CD4-positive, alpha-beta memory T cell (primary cell): ENCODE results near the gene RADIL. TPM values are rescaled to one million over a fixed set of nuclear protein-coding genes. Genes with fewer than 3 reads are reported as not detected.

Experiments
- CTCF ChIA-PET: fragments of 350-600 bp; sonication (Branson Sonifier 250); formaldehyde crosslinking; loops from one replicate; lab custom pipeline; 2021; ENCODE audit warnings: inconsistent platforms; ENCODE audit not compliant: partially characterized antibody; lab: Charles Lee
- POLR2A ChIA-PET: fragments of 350-600 bp; sonication (Branson Sonifier 250); formaldehyde crosslinking; loops from one replicate; lab custom pipeline; 2021; ENCODE audit not compliant: partially characterized antibody; lab: Charles Lee
- DNase-seq, 5 donors: peaks; one replicate each; pipeline versions ENCODE4 v3.0.0 to v3.0.0-alpha.2; 2020 to 2022; ENCODE audit warnings: mixed read lengths in 1 of 5
- H3K27ac ChIP-seq: one replicate; pipeline ENCODE4 v1.7.0; 2013; ENCODE audit warnings: low read depth, low read length
- H3K27me3 ChIP-seq: 2 replicates; pipeline ENCODE4 v1.7.0; 2013; ENCODE audit warnings: mild to moderate bottlenecking, low read length, moderate library complexity; ENCODE audit not compliant: insufficient read depth
- H3K36me3 ChIP-seq: 2 replicates; pipeline ENCODE4 v1.7.0; 2013; ENCODE audit warnings: mild to moderate bottlenecking, low read length, moderate library complexity; ENCODE audit not compliant: insufficient read depth
- H3K4me1 ChIP-seq: 2 replicates; pipeline ENCODE4 v1.7.0; 2013; ENCODE audit warnings: mild to moderate bottlenecking, low read length, moderate library complexity; ENCODE audit not compliant: insufficient read depth
- H3K4me3 ChIP-seq, 2 donors: one replicate each; pipeline ENCODE4 v1.7.0; 2013; ENCODE audit warnings: low read length in 2 of 2, mild to moderate bottlenecking in 1 of 2
- H3K9me3 ChIP-seq, 2 donors: one replicate each; pipeline ENCODE4 v1.7.0; 2013; ENCODE audit warnings: low read length in 2 of 2, control low read depth in 1 of 2; ENCODE audit not compliant: control insufficient read depth in 1 of 2
- H3K27ac Mint-ChIP-seq, 7 donors: one replicate each; pipeline ENCODE4 v1.8.0; 2020 to 2021; ENCODE audit warnings: mixed read lengths in 7 of 7, mild to moderate bottlenecking in 6 of 7, inconsistent platforms in 3 of 7, moderate library complexity in 3 of 7
- H3K27me3 Mint-ChIP-seq, 2 donors: one replicate each; pipeline ENCODE4 v1.8.0; 2020 to 2021; ENCODE audit warnings: mixed read lengths in 2 of 2
- H3K36me3 Mint-ChIP-seq, 2 donors: one replicate each; pipeline ENCODE4 v1.8.0; 2020 to 2021; ENCODE audit warnings: mixed read lengths in 2 of 2, inconsistent platforms in 1 of 2, mild to moderate bottlenecking in 1 of 2
- H3K4me1 Mint-ChIP-seq, 4 donors: one replicate each; pipeline ENCODE4 v1.8.0; 2020 to 2021; ENCODE audit warnings: mixed read lengths in 4 of 4, mild to moderate bottlenecking in 1 of 4
- H3K4me3 Mint-ChIP-seq, 8 donors: one replicate each; pipeline ENCODE4 v1.8.0; 2020 to 2021; ENCODE audit warnings: mixed read lengths in 8 of 8, mild to moderate bottlenecking in 7 of 8, moderate library complexity in 6 of 8, inconsistent platforms in 3 of 8
- H3K9me3 Mint-ChIP-seq, 8 donors: one replicate each; pipeline ENCODE4 v1.8.0; 2020 to 2021; ENCODE audit warnings: mixed read lengths in 8 of 8, mild to moderate bottlenecking in 5 of 8, inconsistent platforms in 3 of 8, moderate library complexity in 1 of 8
- intact Hi-C: fragments of 100-400 bp; cut with micrococcal nuclease; formaldehyde crosslinking; loops from one replicate; pipeline ENCODE4 v1.15.1; 2023
- polyA plus RNA-seq, 2 donors: library from polyadenylated mRNA; unstranded; fragments of 300-500 nt; fragmentation: Illumina TruSeq; gene quantifications; one replicate each; pipeline ENCODE4 v1.2.3, GENCODE V29; 2021
- total RNA-seq, 2 experiments: library from RNA; stranded (reverse); gene quantifications; one replicate each; pipeline ENCODE4 v1.2.3, GENCODE V29; 2021

The RADIL gene
- total and polyA plus RNA-seq, 4 experiments from 2014 or later, result not detected

- Mint-ChIP-seq H3K27me3 (no peaks in the 10 kb centered on the region), H3K9me3 (no peaks in the 10 kb centered on the region), H3K36me3 (peaks cover 20 to 32% of the 10 kb centered on the region in 2 donors), H3K27ac (no peak overlapping the region), H3K4me3 (no peak overlapping the region), H3K4me1 (peaks cover 0 to 7% (median 0%) of the 10 kb centered on the region in 4 donors)
- no peak overlapping the region for H3K27ac ChIP-seq
- H3K27me3 ChIP-seq, result no peaks in the 10 kb centered on the region
- CTCF ChIA-PET, result interaction anchor here (1.1 kb wide), 1 partner anchor 13 kb away, joined by 3 read pairs; no protein-coding TSS in a partner anchor
- no peaks in the 10 kb centered on the region for H3K9me3 ChIP-seq
- H3K4me3 ChIP-seq, result no peak overlapping the region
- no peak for DNase-seq
- peaks cover 27% of the 10 kb centered on the region for H3K36me3 ChIP-seq
- POLR2A ChIA-PET, result interaction anchor here (1.8 kb wide), 1 partner anchor 11 kb away, joined by 5 read pairs; the partner anchor contains the start of gene AP5Z1
- intact Hi-C loops, result no loop called here
- no peaks in the 10 kb centered on the region for H3K4me1 ChIP-seq
Observed at GRCh38 chr7:4764402-4765007, 119.0 kb downstream of the RADIL start.

- Histone ChIP-seq H3K27me3 (no peaks in the 10 kb centered on the region), H3K36me3 (peaks cover 29% of the 10 kb centered on the region), H3K4me3 (no peak overlapping the region), H3K27ac (no peak overlapping the region), H3K4me1 (no peaks in the 10 kb centered on the region), H3K9me3 (no peaks in the 10 kb centered on the region)
- no peaks in the 10 kb centered on the region for H3K27me3 Mint-ChIP-seq
- intact Hi-C loops, result no loop called here
- no peak overlapping the region for H3K27ac Mint-ChIP-seq
- H3K4me3 Mint-ChIP-seq, result no peak overlapping the region
- H3K9me3 Mint-ChIP-seq, result no peaks in the 10 kb centered on the region
- no peak for DNase-seq
- CTCF ChIA-PET, result interaction anchor here (1.1 kb wide), 2 partner anchors 9 to 12 kb away, joined by 3 read pairs; no protein-coding TSS in a partner anchor
- POLR2A ChIA-PET, result interaction anchor here (1.8 kb wide), 1 partner anchor 12 kb away, joined by 5 read pairs; the partner anchor contains the start of gene AP5Z1
- H3K36me3 Mint-ChIP-seq, result peaks cover 20 to 32% of the 10 kb centered on the region in 2 donors
- peaks cover 0 to 6% (median 0%) of the 10 kb centered on the region in 4 donors for H3K4me1 Mint-ChIP-seq
Observed at GRCh38 chr7:4763794-4764185, 119.7 kb downstream of the RADIL start.

GRCh38 chr7:4763091-4763793 lies 120.3 kb downstream of the RADIL start:
- no peaks in the 10 kb centered on the region for H3K27me3 Mint-ChIP-seq
- ChIA-PET CTCF (interaction anchor here (1.1 kb wide), 1 partner anchor 9 kb away, joined by 3 read pairs; no protein-coding TSS in a partner anchor), POLR2A (interaction anchor here (1.8 kb wide), 1 partner anchor 12 kb away, joined by 5 read pairs; the partner anchor contains the start of gene AP5Z1)
- no peak overlapping the region for H3K4me3 Mint-ChIP-seq
- intact Hi-C loops, result no loop called here
- Histone ChIP-seq H3K27ac (no peak overlapping the region), H3K36me3 (peaks cover 32% of the 10 kb centered on the region), H3K4me1 (no peaks in the 10 kb centered on the region), H3K27me3 (no peaks in the 10 kb centered on the region), H3K9me3 (no peaks in the 10 kb centered on the region), H3K4me3 (no peak overlapping the region)
- H3K36me3 Mint-ChIP-seq, result peaks cover 20 to 32% of the 10 kb centered on the region in 2 donors
- H3K27ac Mint-ChIP-seq, result peak overlapping the region in 1 of 7 donors; percentile 68
- no peaks in the 10 kb centered on the region for H3K9me3 Mint-ChIP-seq
- no peak for DNase-seq
- peaks cover 0 to 6% (median 0%) of the 10 kb centered on the region in 4 donors for H3K4me1 Mint-ChIP-seq

- no peak overlapping the region for H3K4me3 Mint-ChIP-seq
- no peaks in the 10 kb centered on the region for H3K27me3 Mint-ChIP-seq
- H3K27ac Mint-ChIP-seq, result peak overlapping the region in 1 of 7 donors; percentile 68
- Histone ChIP-seq H3K9me3 (no peaks in the 10 kb centered on the region), H3K27me3 (no peaks in the 10 kb centered on the region), H3K27ac (no peak overlapping the region), H3K4me3 (no peak overlapping the region), H3K4me1 (no peaks in the 10 kb centered on the region), H3K36me3 (peaks cover 39% of the 10 kb centered on the region)
- peaks cover 0 to 6% (median 0%) of the 10 kb centered on the region in 4 donors for H3K4me1 Mint-ChIP-seq
- POLR2A ChIA-PET, result interaction anchor here (1.4 kb wide), 1 partner anchor 13 kb away, joined by 5 read pairs; the partner anchor contains the start of gene AP5Z1
- intact Hi-C loops, result no loop called here
- peaks cover 20 to 36% of the 10 kb centered on the region in 2 donors for H3K36me3 Mint-ChIP-seq
- CTCF ChIA-PET, result no interaction called here
- no peaks in the 10 kb centered on the region for H3K9me3 Mint-ChIP-seq
- no peak for DNase-seq
Observed at GRCh38 chr7:4762121-4763055, 121.1 kb downstream of the RADIL start.

- Mint-ChIP-seq H3K27ac (peak overlapping the region in 1 of 7 donors; percentile 12), H3K4me1 (peaks cover 0 to 6% (median 0%) of the 10 kb centered on the region in 4 donors), H3K27me3 (no peaks in the 10 kb centered on the region), H3K36me3 (peaks cover 20 to 43% of the 10 kb centered on the region in 2 donors), H3K9me3 (no peaks in the 10 kb centered on the region), H3K4me3 (no peak overlapping the region)
- H3K27ac ChIP-seq, result no peak overlapping the region
- peaks cover 49% of the 10 kb centered on the region for H3K36me3 ChIP-seq
- ChIA-PET CTCF (no interaction called here), POLR2A (interaction anchor here (1.4 kb wide), 1 partner anchor 14 kb away, joined by 5 read pairs; the partner anchor contains the start of gene AP5Z1)
- H3K4me3 ChIP-seq, result no peak overlapping the region
- no peaks in the 10 kb centered on the region for H3K4me1 ChIP-seq
- H3K27me3 ChIP-seq, result no peaks in the 10 kb centered on the region
- no peak for DNase-seq
- intact Hi-C loops, result no loop called here
- no peaks in the 10 kb centered on the region for H3K9me3 ChIP-seq
Observed at GRCh38 chr7:4760952-4761351, 122.6 kb downstream of the RADIL start.

GRCh38 chr7:4759211-4759610 lies 124.3 kb downstream of the RADIL start:
- Histone ChIP-seq H3K27ac (no peak overlapping the region), H3K9me3 (no peaks in the 10 kb centered on the region), H3K27me3 (no peaks in the 10 kb centered on the region), H3K36me3 (peaks cover 66% of the 10 kb centered on the region), H3K4me3 (no peak overlapping the region), H3K4me1 (peaks cover 1% of the 10 kb centered on the region)
- Mint-ChIP-seq H3K4me1 (peaks cover 0 to 6% (median 2%) of the 10 kb centered on the region in 4 donors), H3K27ac (no peak overlapping the region), H3K36me3 (peaks cover 23 to 46% of the 10 kb centered on the region in 2 donors), H3K9me3 (no peaks in the 10 kb centered on the region), H3K27me3 (no peaks in the 10 kb centered on the region), H3K4me3 (no peak overlapping the region)
- intact Hi-C loops, result no loop called here
- ChIA-PET POLR2A (no interaction called here), CTCF (no interaction called here)
- DNase-seq, result no peak
